Stimulated activated CD4-positive, alpha-beta T cell treated with anti-CD3 and anti-CD28 coated beads, Interleukin-4, amount 100 ng/mL, for 1 hour (primary cell): ENCODE data around the gene TMEM245.

Source experiments
- DNase-seq: peaks from one replicate; pipeline ENCODE4 v3.0.0-alpha.2; 2020

Gene TMEM245

GRCh38 chr9:109020581-109021511, 98.9 kb downstream of the TMEM245 start:
- no peak for DNase-seq

- DNase-seq: no peak
These were observed 99.6 kb downstream of the TMEM245 start for GRCh38 chr9:109020113-109020512.

GRCh38 chr9:109019420-109019819, 100.3 kb downstream of the TMEM245 start:
- DNase-seq: no peak

GRCh38 chr9:109017493-109017892, 102.3 kb downstream of the TMEM245 start:
- no peak for DNase-seq

- no peak for DNase-seq
These were observed 102.7 kb downstream of the TMEM245 start for GRCh38 chr9:109017061-109017460.

- no peak for DNase-seq
These were observed 103.6 kb downstream of the TMEM245 start for GRCh38 chr9:109016132-109016531.

- no peak for DNase-seq
These were observed 105.0 kb downstream of the TMEM245 start for GRCh38 chr9:109014608-109015280.

GRCh38 chr9:109013679-109014607, 105.8 kb downstream of the TMEM245 start:
- DNase-seq: no peak

- DNase-seq: peak; percentile 83
These were observed 106.7 kb downstream of the TMEM245 start, which contains the start of gene CTNNAL1 for GRCh38 chr9:109012876-109013678. TSS of gene CTNNAL1 (minus strand) at chr9:109013499. CDS start at chr9:109013442, 57 bp downstream.

- peak; percentile 59 for DNase-seq
These were observed 107.5 kb downstream of the TMEM245 start for GRCh38 chr9:109012009-109012875.

GRCh38 chr9:109011231-109011671, 108.5 kb downstream of the TMEM245 start:
- no peak for DNase-seq

GRCh38 chr9:109010746-109011145, 109.0 kb downstream of the TMEM245 start:
- DNase-seq: peak; percentile 48

- DNase-seq: no peak
These were observed 114.1 kb downstream of the TMEM245 start for GRCh38 chr9:109005678-109006077.

GRCh38 chr9:109003116-109003515, 116.6 kb downstream of the TMEM245 start:
- no peak for DNase-seq

GRCh38 chr9:109002141-109002540, 117.6 kb downstream of the TMEM245 start:
- DNase-seq: no peak

- DNase-seq: no peak
These were observed 118.5 kb downstream of the TMEM245 start for GRCh38 chr9:109001275-109001676.

GRCh38 chr9:108997112-108997511, 122.6 kb downstream of the TMEM245 start:
- no peak for DNase-seq

- no peak for DNase-seq
These were observed 123.1 kb downstream of the TMEM245 start for GRCh38 chr9:108996643-108997042.

GRCh38 chr9:108994695-108995094, 125.1 kb downstream of the TMEM245 start:
- DNase-seq: no peak

GRCh38 chr9:108991479-108991878, 128.3 kb downstream of the TMEM245 start:
- no peak for DNase-seq

GRCh38 chr9:108983885-108984284, 135.9 kb downstream of the TMEM245 start:
- DNase-seq: no peak
